Activated CD4-positive, CD25-positive, alpha-beta regulatory T cell treated with anti-CD3 and anti-CD28 coated beads, Interleukin-2, amount 50 U/mL, for 24 hours (primary cell): ENCODE data around the gene CD300A.

Experiments
- ATAC-seq, 2 donors: fragments of 150-1000 bp; cut with Tn5 transposase; one replicate each; pipeline ENCODE4 v1.10.0; 2021; ENCODE audit warnings: mild to moderate bottlenecking in 1 of 2, moderate library complexity in 1 of 2

Gene CD300A

GRCh38 chr17:74455821-74456220, 10.6 kb upstream of the CD300A start:
- ATAC-seq = no peak

GRCh38 chr17:74457146-74457819, 9.2 kb upstream of the CD300A start:
- ATAC-seq = peak in 1 of 2 donors; percentile 45

DNA sequence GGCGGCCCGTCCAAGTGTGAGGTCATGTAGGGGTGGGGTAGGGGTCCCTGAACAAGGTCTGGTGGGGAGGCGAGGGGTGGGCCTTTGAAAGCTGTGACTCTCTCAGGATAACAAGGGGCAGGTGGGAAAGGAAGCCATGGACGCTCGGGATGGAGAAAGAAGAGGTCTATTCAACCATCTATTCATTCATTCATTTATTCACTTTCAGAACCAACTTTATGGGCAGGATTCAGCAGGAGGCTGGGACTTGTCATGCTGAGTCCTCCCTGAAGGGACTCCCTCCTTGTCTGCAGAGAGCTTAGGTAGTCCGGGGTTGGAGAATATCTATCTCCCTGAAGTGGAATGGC, 8.6 kb upstream of the CD300A start:
- ATAC-seq = no peak

- no peak for ATAC-seq
These were observed 7.6 kb upstream of the CD300A start for GRCh38 chr17:74458835-74459234.

- ATAC-seq = no peak
These were observed 6.8 kb upstream of the CD300A start for GRCh38 chr17:74459622-74460021.

DNA sequence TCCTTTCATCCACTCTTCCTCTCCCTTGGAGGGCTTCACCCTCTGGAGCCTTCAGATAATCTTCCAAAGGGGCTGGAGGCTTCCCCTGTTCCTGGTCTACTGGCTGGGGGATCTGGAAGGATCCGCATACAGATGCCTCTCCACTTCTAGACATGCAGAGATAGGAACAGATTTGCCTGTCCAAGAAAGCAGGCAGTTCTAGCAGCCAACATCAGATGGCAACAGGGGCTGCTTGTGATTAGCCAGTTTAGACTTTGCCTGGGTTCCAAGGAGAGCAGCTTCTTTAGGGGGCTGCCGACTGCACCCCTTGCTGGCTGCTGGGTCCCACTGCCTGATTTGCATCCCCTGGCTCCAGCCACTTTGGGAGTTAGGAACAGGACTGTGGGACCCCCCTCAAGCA, 6.2 kb upstream of the CD300A start:
- ATAC-seq = no peak

- ATAC-seq = no peak
These were observed 5.4 kb upstream of the CD300A start for GRCh38 chr17:74460996-74461395.

DNA sequence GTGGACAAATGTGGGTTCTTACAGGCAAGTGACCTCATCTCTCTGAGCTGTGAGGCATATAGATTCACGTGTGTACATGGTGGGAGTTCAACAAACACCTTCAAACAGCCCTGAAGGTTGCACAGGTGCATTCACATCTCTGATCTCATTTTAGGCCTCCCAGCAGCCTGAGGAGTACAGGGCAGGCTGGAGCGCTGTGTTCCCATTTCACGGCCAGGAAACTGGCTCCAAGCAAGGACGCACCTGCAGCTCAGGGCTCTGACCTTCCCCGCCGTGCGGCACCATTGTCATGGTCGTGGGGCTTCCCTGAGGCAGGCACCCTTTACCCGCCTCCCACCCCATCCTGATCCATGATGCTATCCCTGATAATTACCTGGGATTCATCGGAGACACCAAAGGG, 4.8 kb upstream of the CD300A start:
- no peak for ATAC-seq

DNA sequence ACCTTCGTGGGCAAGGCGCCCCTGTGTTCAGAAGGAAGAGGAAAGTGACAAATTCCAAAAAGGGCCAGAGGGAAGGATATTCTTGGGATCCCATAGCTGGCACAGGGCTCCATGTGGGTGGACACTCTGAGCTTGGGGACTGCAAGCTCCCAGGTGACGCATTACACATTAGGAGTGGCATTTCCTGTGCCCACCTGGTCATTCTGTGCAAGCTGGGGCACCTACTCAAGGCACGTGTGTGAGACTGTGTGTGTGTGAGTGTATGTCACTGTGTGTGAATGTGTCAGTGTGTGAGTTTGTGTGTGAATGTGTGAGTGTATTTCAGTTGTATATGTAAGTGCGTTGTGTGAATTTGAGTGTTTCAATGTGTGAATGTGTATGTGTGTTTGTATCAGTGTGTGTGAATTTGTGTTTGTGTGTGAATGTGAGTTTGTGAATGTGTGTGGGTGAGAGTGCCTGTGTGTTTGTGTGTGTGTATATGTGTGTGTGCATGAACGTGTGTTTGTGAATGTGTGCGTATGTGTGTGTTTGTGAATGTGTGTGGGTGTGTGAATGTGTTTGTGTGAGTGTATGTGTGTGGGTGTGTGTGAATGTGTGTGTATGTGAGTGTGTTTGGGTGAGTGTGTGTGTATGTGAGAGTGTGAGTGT, 1.6 kb upstream of the CD300A start:
- ATAC-seq = no peak

GRCh38 chr17:74465378-74466110, 890 bp upstream of the CD300A start:
- ATAC-seq = no peak

GRCh38 chr17:74466828-74467184, 372 bp downstream of the CD300A start:
- peak in 1 of 2 donors; percentile 17 for ATAC-seq

GRCh38 chr17:74467221-74467951, 952 bp downstream of the CD300A start:
- ATAC-seq = peak; percentile 31 to 45

GRCh38 chr17:74471341-74471740, 4.9 kb downstream of the CD300A start:
- ATAC-seq = no peak

- ATAC-seq = no peak
These were observed 6.5 kb downstream of the CD300A start for GRCh38 chr17:74472890-74473289.

DNA sequence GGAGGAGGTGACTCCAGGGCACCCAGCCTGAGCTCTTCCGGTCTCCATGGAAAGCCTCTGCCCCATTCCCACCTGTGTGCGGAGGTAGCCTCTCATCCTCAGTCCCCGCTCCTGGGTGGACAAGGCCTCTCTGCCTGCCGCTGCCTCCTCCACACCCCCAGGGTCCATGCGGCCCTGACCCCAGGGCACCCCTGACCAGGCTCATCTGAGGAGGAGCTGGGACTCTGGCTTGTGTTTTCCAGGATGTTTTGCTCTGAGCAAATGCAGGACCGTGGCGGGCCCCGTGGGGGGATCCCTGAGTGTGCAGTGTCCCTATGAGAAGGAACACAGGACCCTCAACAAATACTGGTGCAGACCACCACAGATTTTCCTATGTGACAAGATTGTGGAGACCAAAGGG, 6.9 kb downstream of the CD300A start:
- no peak for ATAC-seq

- ATAC-seq = no peak
These were observed 7.8 kb downstream of the CD300A start for GRCh38 chr17:74474043-74474792.

- no peak for ATAC-seq
These were observed 8.8 kb downstream of the CD300A start for GRCh38 chr17:74475189-74475588.

DNA sequence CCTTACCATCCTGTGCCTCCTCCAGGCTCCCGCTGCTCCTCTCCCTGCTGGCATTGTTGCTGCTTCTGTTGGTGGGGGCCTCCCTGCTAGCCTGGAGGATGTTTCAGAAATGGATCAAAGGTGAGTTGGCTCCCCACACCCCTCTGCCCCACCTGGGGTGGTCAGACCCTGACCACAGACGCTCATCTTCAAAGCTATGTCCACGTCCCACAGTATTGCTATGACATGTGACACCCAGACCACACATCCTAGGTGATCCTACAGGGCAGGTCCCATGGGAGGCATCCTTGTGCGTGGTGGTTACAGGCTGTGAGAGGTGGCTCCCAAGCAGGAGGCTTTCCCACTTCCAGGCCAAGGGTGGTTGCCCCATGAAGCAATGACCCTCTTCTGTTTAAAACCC, 11.0 kb downstream of the CD300A start:
- no peak for ATAC-seq

GRCh38 chr17:74478420-74479100, 12.1 kb downstream of the CD300A start:
- ATAC-seq = peak in 1 of 2 donors; percentile 44

DNA sequence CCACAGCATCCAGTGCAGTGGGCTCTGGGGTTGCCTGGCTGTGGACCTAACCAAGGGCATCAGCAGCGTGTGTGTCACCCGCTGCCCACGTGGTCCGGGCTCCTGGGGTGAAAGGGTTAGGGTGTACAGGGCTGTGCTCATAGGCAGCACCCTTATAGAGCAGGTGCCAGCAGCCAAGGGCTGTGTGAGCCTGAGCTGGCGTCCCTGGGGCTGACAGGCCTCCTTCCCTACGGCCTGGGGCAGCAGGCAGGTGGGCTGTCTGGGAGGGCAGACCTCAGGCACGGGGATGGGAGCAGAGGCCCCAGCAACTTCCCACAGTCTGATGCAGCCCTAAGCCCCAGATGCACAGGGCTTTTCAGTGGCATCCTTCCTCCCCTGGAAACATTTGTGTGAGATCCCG, 13.9 kb downstream of the CD300A start:
- no peak for ATAC-seq

DNA sequence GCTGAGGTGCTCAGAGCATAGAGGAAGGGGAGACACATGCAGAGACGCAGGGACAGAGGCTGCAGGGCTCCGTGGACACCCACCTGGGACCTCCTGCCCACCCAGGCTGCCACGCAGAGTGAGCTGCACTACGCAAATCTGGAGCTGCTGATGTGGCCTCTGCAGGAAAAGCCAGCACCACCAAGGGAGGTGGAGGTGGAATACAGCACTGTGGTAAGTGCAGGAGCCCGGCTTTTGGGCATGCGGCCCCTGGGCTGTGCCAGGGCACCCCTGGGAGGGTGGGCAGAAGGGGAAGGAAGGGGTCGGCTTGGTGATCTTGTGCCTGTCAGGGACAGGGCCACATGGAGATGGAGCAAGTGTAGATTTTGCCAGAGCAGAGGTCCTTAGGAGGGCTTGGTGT, 15.2 kb downstream of the CD300A start:
- no peak for ATAC-seq

DNA sequence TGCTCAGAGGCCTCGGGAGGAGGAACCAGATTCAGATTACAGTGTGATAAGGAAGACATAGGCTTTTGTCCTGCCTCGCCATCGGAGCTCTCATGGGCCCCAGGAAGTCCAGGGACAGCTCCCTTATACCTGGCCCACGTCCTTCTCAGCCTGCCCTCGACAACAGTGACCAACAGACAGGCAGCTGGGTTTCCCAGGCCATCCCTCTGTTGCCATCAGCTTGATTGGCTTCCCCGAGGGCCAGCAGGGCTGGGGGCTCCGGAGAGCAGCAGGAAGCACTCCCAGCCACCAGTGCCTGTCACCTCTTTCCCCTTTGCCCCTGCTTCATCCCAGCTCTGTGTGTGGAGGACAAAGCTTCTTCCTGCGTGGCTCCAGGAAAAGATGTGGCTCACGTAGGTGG, 17.6 kb downstream of the CD300A start:
- no peak for ATAC-seq
